ENCODE measurements around the gene SH3BP5. TPM values are rescaled to one million over a fixed set of nuclear protein-coding genes. Genes with fewer than 3 reads are reported as not detected.

The SH3BP5 gene
- total and polyA plus RNA-seq, 12 donors = 6.7 to 22.4 (median 9.8) TPM

GRCh38 chr3:15307580-15307979, 24.8 kb downstream of the SH3BP5 start:
- no peak for DNase-seq
- Histone ChIP-seq H3K36me3 (peaks cover 0 to 31% (median 0%) of the 10 kb centered on the region in 9 donors), H3K27ac (no peak overlapping the region), H3K9me3 (no peaks in the 10 kb centered on the region), H3K27me3 (no peaks in the 10 kb centered on the region), H3K4me1 (peaks cover 0 to 49% (median 32%) of the 10 kb centered on the region in 9 donors), H3K4me3 (no peak overlapping the region)
- ATAC-seq = no peak
- intact Hi-C loops (cut with DNase I) = no loop called here
- 96% methylated on average over 11 of the region's 11 CpGs for WGBS, 2 donors
- TF ChIP-seq CTCF (IDR thresholded peaks at IDR 0.05) = no peak

GRCh38 chr3:15306979-15307359, 25.4 kb downstream of the SH3BP5 start:
- no peak for TF ChIP-seq CTCF (IDR thresholded peaks at IDR 0.05)
- no peaks in the 10 kb centered on the region for H3K27me3 ChIP-seq
- H3K36me3 ChIP-seq = peaks cover 0 to 37% (median 0%) of the 10 kb centered on the region in 9 donors
- H3K9me3 ChIP-seq = no peaks in the 10 kb centered on the region
- intact Hi-C loops (cut with DNase I) = no loop called here
- DNase-seq (no peak), ATAC-seq (no peak)
- no peak overlapping the region for H3K27ac ChIP-seq
- H3K4me3 ChIP-seq = no peak overlapping the region
- WGBS, 2 donors = 88 to 89% methylated on average over 5 of the region's 5 CpGs
- peaks cover 0 to 45% (median 32%) of the 10 kb centered on the region in 9 donors for H3K4me1 ChIP-seq

GRCh38 chr3:15305359-15305844, 27.0 kb downstream of the SH3BP5 start:
- no peaks in the 10 kb centered on the region for H3K9me3 ChIP-seq
- ATAC-seq (no peak), DNase-seq (no peak)
- WGBS, 2 donors = 59 to 66% methylated on average over 6 of the region's 6 CpGs
- H3K27ac ChIP-seq = no peak overlapping the region
- TF ChIP-seq CTCF (IDR thresholded peaks at IDR 0.05) = peak in 3 of 9 donors; percentile 11 to 29 (median 14)
- H3K27me3 ChIP-seq = no peaks in the 10 kb centered on the region
- peaks cover 0 to 44% (median 35%) of the 10 kb centered on the region in 9 donors for H3K4me1 ChIP-seq
- peaks cover 0 to 35% (median 0%) of the 10 kb centered on the region in 9 donors for H3K36me3 ChIP-seq
- H3K4me3 ChIP-seq = no peak overlapping the region
- intact Hi-C loops (cut with DNase I) = no loop called here

GRCh38 chr3:15303728-15304127, 28.7 kb downstream of the SH3BP5 start:
- Histone ChIP-seq H3K4me1 (peaks cover 0 to 48% (median 38%) of the 10 kb centered on the region in 9 donors), H3K27ac (no peak overlapping the region), H3K4me3 (no peak overlapping the region), H3K36me3 (peaks cover 0 to 35% (median 0%) of the 10 kb centered on the region in 9 donors), H3K27me3 (no peaks in the 10 kb centered on the region), H3K9me3 (no peaks in the 10 kb centered on the region)
- peak; percentile 27 to 83 (median 69) for ATAC-seq
- 58 to 71% methylated on average over 13 of the region's 13 CpGs for WGBS, 2 donors
- no peak for TF ChIP-seq CTCF (IDR thresholded peaks at IDR 0.05)
- DNase-seq = no peak
- intact Hi-C loops (cut with DNase I) = no loop called here
